Measurements from ENCODE around the gene LAMA2. TPM values are rescaled to one million over a fixed set of nuclear protein-coding genes. Genes with fewer than 3 reads are reported as not detected.

The LAMA2 gene
- total RNA-seq, 4 donors from 2014 or later, result 15.4 to 55.3 (median 38.7) TPM

DNA sequence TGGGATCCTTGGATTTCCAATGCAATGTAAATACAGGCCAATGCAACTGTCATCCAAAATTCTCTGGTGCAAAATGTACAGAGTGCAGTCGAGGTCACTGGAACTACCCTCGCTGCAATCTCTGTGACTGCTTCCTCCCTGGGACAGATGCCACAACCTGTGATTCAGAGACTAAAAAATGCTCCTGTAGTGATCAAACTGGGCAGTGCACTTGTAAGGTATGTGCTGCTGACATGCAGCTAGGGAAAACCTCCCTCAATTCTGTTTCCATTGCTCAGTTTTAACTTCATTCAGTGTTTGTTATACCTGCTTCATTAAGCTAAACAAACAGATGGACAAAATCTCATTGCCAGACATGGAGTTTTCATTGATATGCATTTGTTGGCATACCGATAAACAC, 429.9 kb downstream of the LAMA2 start:
- no peak for TF ChIP-seq POLR2A (IDR thresholded peaks at IDR 0.05)
- TF ChIP-seq, protein P1, sequence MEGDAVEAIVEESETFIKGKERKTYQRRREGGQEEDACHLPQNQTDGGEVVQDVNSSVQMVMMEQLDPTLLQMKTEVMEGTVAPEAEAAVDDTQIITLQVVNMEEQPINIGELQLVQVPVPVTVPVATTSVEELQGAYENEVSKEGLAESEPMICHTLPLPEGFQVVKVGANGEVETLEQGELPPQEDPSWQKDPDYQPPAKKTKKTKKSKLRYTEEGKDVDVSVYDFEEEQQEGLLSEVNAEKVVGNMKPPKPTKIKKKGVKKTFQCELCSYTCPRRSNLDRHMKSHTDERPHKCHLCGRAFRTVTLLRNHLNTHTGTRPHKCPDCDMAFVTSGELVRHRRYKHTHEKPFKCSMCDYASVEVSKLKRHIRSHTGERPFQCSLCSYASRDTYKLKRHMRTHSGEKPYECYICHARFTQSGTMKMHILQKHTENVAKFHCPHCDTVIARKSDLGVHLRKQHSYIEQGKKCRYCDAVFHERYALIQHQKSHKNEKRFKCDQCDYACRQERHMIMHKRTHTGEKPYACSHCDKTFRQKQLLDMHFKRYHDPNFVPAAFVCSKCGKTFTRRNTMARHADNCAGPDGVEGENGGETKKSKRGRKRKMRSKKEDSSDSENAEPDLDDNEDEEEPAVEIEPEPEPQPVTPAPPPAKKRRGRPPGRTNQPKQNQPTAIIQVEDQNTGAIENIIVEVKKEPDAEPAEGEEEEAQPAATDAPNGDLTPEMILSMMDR (IDR thresholded peaks at IDR 0.05), result no peak
- no peak overlapping the region for H3K4me3 ChIP-seq
- no peaks in the 10 kb centered on the region for H3K9me3 ChIP-seq
- no peak for DNase-seq
- no peaks in the 10 kb centered on the region for H3K27me3 ChIP-seq
- H3K36me3 ChIP-seq, result no peaks in the 10 kb centered on the region
- H3K27ac ChIP-seq, result no peak overlapping the region
- no peaks in the 10 kb centered on the region for H3K4me1 ChIP-seq

DNA sequence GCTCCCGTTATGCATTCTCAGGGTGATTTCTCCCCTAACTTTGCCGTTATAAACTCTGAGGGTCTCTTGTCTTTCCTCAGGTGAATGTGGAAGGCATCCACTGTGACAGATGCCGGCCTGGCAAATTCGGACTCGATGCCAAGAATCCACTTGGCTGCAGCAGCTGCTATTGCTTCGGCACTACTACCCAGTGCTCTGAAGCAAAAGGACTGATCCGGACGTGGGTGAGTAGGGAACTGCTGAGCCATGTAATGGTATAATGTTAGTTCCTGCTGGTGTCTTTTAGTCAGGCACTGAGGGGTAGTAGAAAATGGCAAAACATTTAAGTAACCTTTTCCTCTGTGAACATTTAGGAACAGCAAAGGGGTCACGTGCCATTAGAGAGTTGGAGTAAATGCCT, 431.6 kb downstream of the LAMA2 start:
- Histone ChIP-seq H3K9me3 (no peaks in the 10 kb centered on the region), H3K4me1 (no peaks in the 10 kb centered on the region), H3K27ac (no peak overlapping the region), H3K36me3 (no peaks in the 10 kb centered on the region), H3K4me3 (no peak overlapping the region), H3K27me3 (no peaks in the 10 kb centered on the region)
- no peak for DNase-seq
- TF ChIP-seq POLR2A (IDR thresholded peaks at IDR 0.05), result no peak
- TF ChIP-seq, protein P1 (IDR thresholded peaks at IDR 0.05), result no peak

DNA sequence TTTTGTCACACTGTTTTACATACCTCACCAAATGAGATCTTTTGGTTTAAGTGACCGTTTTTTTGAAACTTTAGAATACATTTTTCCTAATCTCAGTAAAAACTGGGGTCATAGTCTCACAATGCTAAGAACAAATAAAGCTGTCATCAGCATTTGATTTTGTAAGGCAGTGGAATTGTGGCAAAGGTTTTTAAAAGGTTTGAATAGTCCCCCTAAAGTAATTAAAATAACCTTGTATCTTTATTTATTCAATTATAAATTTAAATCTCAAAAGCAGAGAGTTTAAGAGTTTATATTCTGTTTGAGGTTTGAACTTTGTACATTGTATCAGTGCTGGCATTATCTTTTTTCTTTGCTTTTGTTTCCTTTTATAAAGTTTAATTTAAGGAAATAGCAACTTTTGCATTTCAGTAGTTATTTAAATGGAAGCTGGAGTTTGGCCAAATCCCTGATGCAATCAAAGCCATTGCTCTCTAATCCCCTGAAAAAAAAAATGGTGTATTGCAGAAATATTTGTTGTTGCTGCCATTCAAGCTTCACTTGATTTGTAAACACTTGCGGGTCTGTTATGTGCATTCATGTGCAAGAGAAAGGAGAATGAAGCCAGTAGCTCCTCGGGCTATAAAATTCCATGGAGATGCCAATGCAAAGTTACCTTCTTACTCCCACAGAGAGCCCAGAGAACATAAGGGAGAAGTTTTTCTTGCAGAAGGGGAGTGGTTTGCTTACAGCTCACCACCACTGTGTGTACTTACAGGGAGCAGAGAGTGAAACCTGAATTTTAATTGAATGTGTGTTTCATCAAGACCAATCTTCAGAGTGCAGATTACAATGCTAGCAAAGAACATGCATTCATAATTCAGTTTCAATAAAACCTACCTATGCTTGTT, 435.2 kb downstream of the LAMA2 start:
- Histone ChIP-seq H3K9me3 (no peaks in the 10 kb centered on the region), H3K27ac (no peak overlapping the region), H3K4me1 (no peaks in the 10 kb centered on the region), H3K4me3 (no peak overlapping the region), H3K27me3 (no peaks in the 10 kb centered on the region), H3K36me3 (no peaks in the 10 kb centered on the region)
- no peak for DNase-seq
- TF ChIP-seq, protein P1 (IDR thresholded peaks at IDR 0.05), result no peak
- no peak for TF ChIP-seq POLR2A (IDR thresholded peaks at IDR 0.05)

DNA sequence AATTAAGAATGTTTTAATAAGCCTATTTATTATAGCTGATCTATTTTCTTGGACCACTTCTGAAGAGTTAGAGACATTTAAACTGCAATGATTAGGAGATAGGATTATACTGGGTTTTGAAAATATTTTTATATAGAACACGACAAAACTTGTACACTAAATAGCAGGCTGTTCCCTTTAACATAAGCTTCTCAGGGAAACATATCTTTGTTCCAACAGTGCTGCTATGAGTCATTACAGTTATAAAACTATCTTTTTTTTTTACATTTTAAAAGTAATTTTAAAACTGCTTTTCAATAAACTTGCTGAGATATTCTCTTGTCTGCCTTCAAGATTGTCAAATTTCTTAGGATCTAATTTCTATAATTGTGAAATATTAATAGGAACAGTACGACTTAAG, 438.0 kb downstream of the LAMA2 start:
- no peaks in the 10 kb centered on the region for H3K27me3 ChIP-seq
- no peaks in the 10 kb centered on the region for H3K36me3 ChIP-seq
- H3K27ac ChIP-seq, result no peak overlapping the region
- no peak for DNase-seq
- no peaks in the 10 kb centered on the region for H3K9me3 ChIP-seq
- no peaks in the 10 kb centered on the region for H3K4me1 ChIP-seq
- TF ChIP-seq, protein P1 (IDR thresholded peaks at IDR 0.05), result no peak
- TF ChIP-seq POLR2A (IDR thresholded peaks at IDR 0.05), result no peak
- no peak overlapping the region for H3K4me3 ChIP-seq

DNA sequence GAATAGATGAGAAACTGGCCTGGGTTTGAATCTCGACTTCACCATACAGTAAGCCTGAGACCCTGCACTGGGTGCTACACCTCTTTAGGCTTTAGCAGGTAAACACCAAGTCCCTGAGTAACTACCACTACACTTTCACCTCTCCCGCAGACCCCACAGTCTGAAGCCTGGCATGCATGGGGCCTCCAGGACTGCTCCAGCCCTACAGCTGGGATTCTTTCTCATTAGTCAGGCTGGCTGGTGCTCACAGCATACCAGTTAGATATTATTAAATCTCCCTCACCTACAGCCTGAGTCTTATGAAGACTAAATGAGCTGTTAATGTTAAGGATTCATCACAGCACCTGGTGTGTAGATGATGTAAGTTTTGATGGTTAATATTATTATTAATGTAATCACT, 438.4 kb downstream of the LAMA2 start:
- no peak overlapping the region for H3K27ac ChIP-seq
- H3K36me3 ChIP-seq, result no peaks in the 10 kb centered on the region
- TF ChIP-seq, protein P1 (IDR thresholded peaks at IDR 0.05), result no peak
- TF ChIP-seq POLR2A (IDR thresholded peaks at IDR 0.05), result no peak
- H3K4me1 ChIP-seq, result no peaks in the 10 kb centered on the region
- no peaks in the 10 kb centered on the region for H3K9me3 ChIP-seq
- H3K27me3 ChIP-seq, result no peaks in the 10 kb centered on the region
- H3K4me3 ChIP-seq, result no peak overlapping the region
- no peak for DNase-seq
